Activated naive CD8-positive, alpha-beta T cell (primary cell): ENCODE results near the gene ADAM30.
A peak's percentile ranks its signal among the peaks of the same experiment; 100 is the strongest.

Source experiments
- H3K27ac Mint-ChIP-seq: one replicate; pipeline ENCODE4 v1.8.0; 2021; ENCODE audit warnings: mixed read lengths
- H3K27me3 Mint-ChIP-seq: one replicate; pipeline ENCODE4 v1.8.0; 2021; ENCODE audit warnings: mixed read lengths
- H3K36me3 Mint-ChIP-seq: one replicate; pipeline ENCODE4 v1.8.0; 2021; ENCODE audit warnings: mixed read lengths
- H3K4me1 Mint-ChIP-seq: one replicate; pipeline ENCODE4 v1.8.0; 2021; ENCODE audit warnings: low read depth, mixed read lengths
- H3K4me3 Mint-ChIP-seq: one replicate; pipeline ENCODE4 v1.8.0; 2021; ENCODE audit warnings: mild to moderate bottlenecking, mixed read lengths
- H3K9me3 Mint-ChIP-seq: one replicate; pipeline ENCODE4 v1.8.0; 2021; ENCODE audit warnings: low read depth, mixed read lengths

Gene ADAM30

DNA sequence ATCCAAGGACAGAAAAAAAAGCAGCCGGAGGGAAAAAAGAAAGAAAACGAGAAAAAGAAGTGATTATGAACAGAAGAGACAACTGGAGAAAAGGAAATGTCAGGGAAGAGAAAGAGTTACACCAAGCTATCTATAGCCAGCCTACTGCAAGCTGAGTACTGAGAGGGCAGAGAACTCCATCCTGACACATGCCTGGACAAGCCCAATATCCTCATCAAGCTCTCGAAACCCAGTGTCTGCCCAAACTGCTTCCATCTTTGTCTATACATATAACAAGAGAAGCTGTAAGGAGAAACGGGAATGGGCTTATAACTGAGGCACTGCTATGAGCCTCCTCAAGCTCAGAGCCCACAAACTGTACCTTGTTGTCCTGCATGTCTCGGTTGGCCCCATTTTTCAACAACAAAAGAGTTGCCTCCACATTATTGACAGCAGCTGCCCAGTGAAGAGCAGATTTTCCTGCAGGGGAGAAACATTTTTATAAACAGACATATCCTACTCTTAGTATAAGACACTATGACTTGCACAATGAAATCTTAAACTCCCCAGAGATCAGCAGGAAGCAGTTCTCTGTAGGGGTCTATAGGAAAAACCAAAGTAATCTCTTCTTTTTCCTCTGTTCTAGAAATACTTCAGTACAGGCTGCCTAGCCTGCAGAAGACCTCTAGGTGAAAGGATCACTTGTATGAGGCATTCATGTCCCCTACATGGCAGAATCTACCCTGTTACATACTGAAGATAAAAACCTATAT lies 21.2 kb upstream of the ADAM30 start:
- no peak overlapping the region for H3K4me3 Mint-ChIP-seq
- H3K9me3 Mint-ChIP-seq, result no peaks in the 10 kb centered on the region
- no peaks in the 10 kb centered on the region for H3K4me1 Mint-ChIP-seq
- no peaks in the 10 kb centered on the region for H3K27me3 Mint-ChIP-seq
- peaks cover 27% of the 10 kb centered on the region for H3K36me3 Mint-ChIP-seq
- peak overlapping the region; percentile 22 for H3K27ac Mint-ChIP-seq

DNA sequence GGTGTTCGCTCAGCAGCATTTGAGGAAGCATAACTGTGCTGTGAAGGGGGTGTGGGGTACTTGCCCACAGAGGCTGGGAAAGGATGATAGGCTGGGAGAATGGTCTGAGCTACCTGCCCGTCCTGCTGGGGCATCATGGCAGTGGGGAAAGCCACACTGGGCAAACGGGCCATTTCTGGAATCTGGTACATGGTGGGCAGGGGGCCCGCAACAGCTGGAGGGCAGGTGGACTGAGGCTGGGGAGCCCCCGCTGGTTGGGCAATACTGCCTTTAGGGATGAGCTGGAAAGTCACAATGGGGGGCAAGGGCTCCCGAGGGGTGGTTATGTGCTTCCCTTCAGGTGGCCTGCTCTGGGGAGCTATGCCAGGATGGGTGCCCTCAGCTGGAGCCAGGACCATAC lies 19.2 kb upstream of the ADAM30 start:
- Mint-ChIP-seq H3K27ac (no peak overlapping the region), H3K9me3 (no peaks in the 10 kb centered on the region)

DNA sequence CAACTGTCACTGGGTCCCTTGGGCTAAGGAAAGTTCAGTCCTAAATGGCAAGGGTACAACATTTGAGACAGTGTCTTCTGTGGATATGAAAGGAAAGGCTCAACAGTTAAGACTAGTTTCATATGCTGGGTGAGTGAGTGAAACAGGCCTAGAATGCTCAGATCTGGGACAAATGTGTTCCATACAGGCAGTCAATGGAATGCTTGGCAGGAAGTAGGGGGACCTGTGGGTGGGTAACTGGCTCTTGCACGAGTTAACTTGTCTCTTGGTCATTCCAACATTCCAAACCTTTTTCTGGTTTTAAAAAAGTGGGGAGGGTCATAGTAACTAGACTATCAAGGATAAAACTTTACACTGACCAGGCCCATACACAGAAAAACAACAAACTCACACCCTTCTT lies 17.8 kb upstream of the ADAM30 start:
- Mint-ChIP-seq H3K36me3 (peaks cover 17% of the 10 kb centered on the region), H3K27ac (no peak overlapping the region), H3K9me3 (no peaks in the 10 kb centered on the region), H3K4me1 (no peaks in the 10 kb centered on the region), H3K27me3 (no peaks in the 10 kb centered on the region), H3K4me3 (no peak overlapping the region)

More for the DNA sequence above, 19.2 kb upstream of the ADAM30 start:
- no peaks in the 10 kb centered on the region for H3K27me3 Mint-ChIP-seq
- peaks cover 19% of the 10 kb centered on the region for H3K36me3 Mint-ChIP-seq
- H3K4me3 Mint-ChIP-seq, result no peak overlapping the region
- no peaks in the 10 kb centered on the region for H3K4me1 Mint-ChIP-seq

DNA sequence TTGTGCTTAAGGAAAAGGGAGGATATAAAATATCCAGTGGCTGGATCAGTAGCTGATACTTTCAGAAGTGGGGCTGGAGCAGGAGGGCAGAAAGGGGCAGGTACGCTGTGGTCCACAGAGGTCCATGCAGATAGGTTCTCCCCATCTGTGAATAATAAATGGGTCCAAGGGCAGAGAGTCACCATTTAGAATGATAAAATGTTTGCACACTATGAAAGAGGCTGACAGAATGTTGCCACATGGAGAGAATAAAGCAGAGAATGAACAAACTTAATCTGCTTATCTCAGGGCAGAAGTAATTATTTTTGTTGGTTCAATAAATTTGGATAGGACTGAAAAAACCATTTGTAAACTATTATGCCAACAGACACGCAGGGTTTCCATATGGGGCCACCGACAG lies 16.6 kb upstream of the ADAM30 start:
- H3K4me1 Mint-ChIP-seq, result no peaks in the 10 kb centered on the region
- no peaks in the 10 kb centered on the region for H3K9me3 Mint-ChIP-seq
- peaks cover 17% of the 10 kb centered on the region for H3K36me3 Mint-ChIP-seq
- no peak overlapping the region for H3K27ac Mint-ChIP-seq
- H3K27me3 Mint-ChIP-seq, result no peaks in the 10 kb centered on the region
- H3K4me3 Mint-ChIP-seq, result no peak overlapping the region

DNA sequence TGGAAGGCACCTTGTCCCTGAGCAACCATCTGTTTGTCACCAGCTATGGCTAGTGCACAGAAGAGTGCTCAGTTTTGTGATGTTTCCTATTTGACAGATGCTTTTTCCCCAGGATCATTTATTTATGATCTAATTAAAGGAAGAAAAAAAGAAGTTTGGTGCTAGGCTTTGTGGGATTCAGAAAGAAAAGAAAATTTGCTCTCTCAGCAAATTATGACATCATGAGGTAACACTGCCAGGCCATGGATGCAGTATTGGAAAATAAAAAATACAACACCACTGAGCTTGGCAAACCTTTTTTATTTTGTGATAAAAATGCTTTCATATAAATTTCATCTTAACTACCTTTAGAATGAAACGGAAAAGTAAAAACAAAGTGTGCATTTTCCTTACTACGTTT lies 15.5 kb upstream of the ADAM30 start:
- H3K27ac Mint-ChIP-seq, result no peak overlapping the region
- no peak overlapping the region for H3K4me3 Mint-ChIP-seq
- no peaks in the 10 kb centered on the region for H3K27me3 Mint-ChIP-seq
- no peaks in the 10 kb centered on the region for H3K9me3 Mint-ChIP-seq
- no peaks in the 10 kb centered on the region for H3K4me1 Mint-ChIP-seq
- H3K36me3 Mint-ChIP-seq, result peaks cover 17% of the 10 kb centered on the region

DNA sequence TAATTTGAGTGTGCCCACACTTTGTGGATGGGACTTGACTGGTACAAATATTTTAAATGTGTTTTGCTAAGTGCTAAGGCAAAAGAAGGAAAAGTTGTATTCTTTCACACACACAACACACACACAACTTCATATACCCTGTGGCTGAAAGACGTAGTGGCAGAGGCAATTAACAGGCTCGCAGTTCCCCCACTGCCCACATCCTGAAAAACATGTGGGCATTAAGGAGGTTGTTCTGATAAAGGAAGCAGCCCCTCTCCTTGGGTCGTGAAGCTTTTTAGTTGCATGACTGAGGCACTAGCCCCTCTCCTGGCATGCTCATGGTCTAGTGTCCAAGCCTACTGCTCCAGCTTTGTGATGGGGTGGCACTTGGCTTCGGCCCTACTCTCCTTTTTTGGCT lies 14.3 kb upstream of the ADAM30 start:
- H3K27me3 Mint-ChIP-seq, result peaks cover 4% of the 10 kb centered on the region
- no peak overlapping the region for H3K27ac Mint-ChIP-seq
- H3K4me1 Mint-ChIP-seq, result no peaks in the 10 kb centered on the region
- H3K9me3 Mint-ChIP-seq, result peaks cover 4% of the 10 kb centered on the region
- peaks cover 18% of the 10 kb centered on the region for H3K36me3 Mint-ChIP-seq
- H3K4me3 Mint-ChIP-seq, result no peak overlapping the region

DNA sequence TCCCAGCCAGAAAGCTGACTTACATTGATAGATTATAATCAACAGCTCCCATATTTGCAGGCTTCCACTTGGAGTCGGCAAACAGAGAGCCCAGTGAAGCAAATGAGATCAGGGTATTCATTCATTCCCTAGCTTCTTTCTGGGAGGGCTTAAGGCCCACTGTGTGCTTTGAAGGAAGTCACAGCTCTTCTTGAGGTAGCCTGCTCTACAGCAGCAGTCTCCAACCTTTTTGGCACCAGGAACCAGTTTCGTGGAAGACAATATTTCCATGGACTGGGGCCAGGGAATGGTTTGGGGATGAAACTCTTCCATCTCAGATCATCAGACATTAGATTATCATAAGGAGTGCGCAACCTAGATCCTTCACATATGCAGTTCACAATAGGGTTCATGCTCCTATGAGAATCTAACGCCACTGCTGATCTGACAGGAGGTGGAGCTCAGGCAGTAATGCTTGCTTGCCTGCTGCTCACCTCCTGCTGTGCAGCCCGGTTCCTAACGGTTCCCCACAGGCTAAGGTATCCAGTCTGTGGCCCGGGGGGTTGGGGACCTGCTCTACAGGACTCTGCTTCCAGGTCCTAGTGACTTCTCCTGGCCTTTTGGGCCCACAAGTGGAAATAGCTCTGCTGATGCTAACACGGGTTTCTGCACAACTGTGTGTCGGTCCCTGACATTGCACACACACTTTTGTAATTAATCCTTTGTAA lies 13.7 kb upstream of the ADAM30 start:
- Mint-ChIP-seq H3K36me3 (peaks cover 14% of the 10 kb centered on the region), H3K27me3 (peaks cover 5% of the 10 kb centered on the region), H3K4me1 (no peaks in the 10 kb centered on the region), H3K27ac (no peak overlapping the region), H3K4me3 (no peak overlapping the region), H3K9me3 (peaks cover 8% of the 10 kb centered on the region)

DNA sequence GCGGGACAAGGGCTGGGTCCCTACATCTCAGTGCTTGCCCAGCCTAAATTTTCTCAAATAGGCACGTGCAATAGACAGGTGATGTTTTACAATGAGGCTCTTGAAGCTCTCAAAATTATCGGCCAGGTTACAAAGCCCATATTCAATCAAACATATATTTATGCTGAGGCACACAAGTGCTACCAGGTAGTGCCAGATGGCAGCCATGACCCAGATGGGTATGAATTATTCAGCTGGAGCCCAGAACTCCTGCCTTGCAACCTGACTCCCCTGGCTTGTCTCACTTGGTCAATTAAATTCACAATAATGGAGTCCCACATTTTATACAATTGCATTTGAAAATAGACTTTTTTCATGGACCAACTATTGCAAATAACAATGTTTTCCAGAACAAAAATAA lies 12.3 kb upstream of the ADAM30 start:
- H3K4me3 Mint-ChIP-seq, result no peak overlapping the region
- peaks cover 7% of the 10 kb centered on the region for H3K36me3 Mint-ChIP-seq
- H3K27me3 Mint-ChIP-seq, result peaks cover 5% of the 10 kb centered on the region
- no peaks in the 10 kb centered on the region for H3K4me1 Mint-ChIP-seq
- no peak overlapping the region for H3K27ac Mint-ChIP-seq
- peaks cover 13% of the 10 kb centered on the region for H3K9me3 Mint-ChIP-seq

DNA sequence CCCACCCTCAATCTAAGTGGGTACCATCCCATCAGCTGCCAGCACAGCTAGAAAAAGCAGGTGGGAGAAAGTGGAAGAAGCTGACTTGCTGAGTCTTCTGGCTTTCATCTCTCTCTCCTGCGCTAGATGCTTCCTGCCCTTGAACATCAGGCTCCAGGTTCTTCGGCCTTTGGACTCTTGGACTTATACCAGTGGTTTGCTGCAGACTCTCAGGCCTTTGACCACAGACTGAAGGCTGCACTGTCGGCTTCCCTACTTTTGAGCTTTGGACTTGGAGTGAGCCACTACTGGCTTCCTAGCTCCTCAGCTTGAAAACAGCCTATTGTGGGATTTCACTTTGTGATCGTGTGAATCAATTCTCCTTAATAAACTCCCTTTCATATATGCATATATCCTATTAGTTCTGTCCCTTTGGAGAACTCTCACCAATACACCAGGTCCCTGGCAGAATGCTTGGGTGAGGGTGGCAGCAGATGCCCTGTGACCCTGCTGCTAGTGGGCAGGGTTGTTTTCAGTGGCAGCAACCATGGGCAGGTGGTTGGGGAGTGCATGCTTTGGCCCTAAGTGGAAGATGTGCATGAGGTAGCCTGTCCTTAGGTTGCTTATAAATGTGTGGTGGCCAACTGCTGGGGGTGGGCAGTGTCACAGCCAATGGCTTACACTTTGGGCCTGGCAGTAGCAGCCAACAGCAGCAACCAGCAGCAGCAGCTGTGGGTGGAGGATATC lies 10.8 kb upstream of the ADAM30 start:
- Mint-ChIP-seq H3K27ac (no peak overlapping the region), H3K4me1 (no peaks in the 10 kb centered on the region), H3K36me3 (peaks cover 6% of the 10 kb centered on the region), H3K4me3 (no peak overlapping the region), H3K27me3 (peaks cover 6% of the 10 kb centered on the region), H3K9me3 (peaks cover 13% of the 10 kb centered on the region)

DNA sequence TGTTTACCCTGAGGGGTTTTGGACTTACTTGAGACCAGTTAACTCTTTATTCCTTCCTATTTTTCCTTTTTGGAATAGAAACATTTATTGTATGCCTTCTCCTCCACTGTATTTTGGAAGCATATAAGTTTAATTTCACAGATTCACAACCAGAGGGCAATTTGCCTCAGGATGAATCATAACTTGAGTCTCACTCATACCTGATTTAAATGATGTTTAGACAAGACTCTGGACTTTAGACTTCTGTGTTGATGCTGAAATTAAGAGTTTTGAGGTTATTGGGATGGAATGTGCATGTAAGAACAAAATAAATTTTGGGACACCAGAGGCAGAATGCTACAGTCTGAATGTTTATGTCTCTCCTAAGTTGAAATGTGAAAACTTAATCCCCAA lies 7.1 kb upstream of the ADAM30 start:
- H3K4me1 Mint-ChIP-seq, result no peaks in the 10 kb centered on the region
- H3K27me3 Mint-ChIP-seq, result peaks cover 7% of the 10 kb centered on the region
- H3K27ac Mint-ChIP-seq, result no peak overlapping the region
- H3K9me3 Mint-ChIP-seq, result peaks cover 13% of the 10 kb centered on the region
- no peak overlapping the region for H3K4me3 Mint-ChIP-seq
- H3K36me3 Mint-ChIP-seq, result peaks cover 6% of the 10 kb centered on the region

DNA sequence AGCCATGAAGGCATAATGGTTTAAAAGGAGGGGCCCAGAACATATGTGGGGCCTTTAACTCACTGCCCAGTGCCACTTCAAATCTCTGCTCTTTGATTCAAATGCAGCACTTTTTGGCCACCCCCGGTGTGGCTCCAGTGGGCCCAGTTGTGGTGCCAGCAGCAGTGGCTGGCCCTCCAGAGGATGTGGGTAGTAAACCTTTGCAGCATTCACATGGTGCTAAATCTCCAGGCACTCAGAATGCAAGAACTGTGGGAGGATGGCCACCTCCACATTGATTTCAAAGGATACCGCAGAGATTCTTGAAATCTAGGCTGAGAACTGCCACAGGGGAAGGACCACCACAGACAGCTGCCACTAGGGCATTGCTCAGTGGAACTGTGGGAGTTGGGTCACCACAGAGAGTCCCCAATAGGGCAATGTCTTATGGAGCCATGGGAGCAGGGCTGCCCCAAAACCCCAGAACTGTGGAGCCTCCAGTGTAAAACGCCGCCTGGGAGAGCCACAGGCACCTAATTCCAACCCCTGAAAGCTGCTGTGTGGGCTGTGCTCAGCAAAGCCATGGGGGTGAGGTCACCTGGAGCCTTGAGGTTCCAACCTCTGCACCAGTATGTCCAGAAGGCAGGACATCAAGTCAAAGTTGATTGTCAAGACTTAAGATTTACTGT lies 6.6 kb upstream of the ADAM30 start:
- peaks cover 7% of the 10 kb centered on the region for H3K27me3 Mint-ChIP-seq
- H3K4me3 Mint-ChIP-seq, result no peak overlapping the region
- H3K36me3 Mint-ChIP-seq, result peaks cover 6% of the 10 kb centered on the region
- peaks cover 13% of the 10 kb centered on the region for H3K9me3 Mint-ChIP-seq
- H3K4me1 Mint-ChIP-seq, result no peaks in the 10 kb centered on the region
- no peak overlapping the region for H3K27ac Mint-ChIP-seq

DNA sequence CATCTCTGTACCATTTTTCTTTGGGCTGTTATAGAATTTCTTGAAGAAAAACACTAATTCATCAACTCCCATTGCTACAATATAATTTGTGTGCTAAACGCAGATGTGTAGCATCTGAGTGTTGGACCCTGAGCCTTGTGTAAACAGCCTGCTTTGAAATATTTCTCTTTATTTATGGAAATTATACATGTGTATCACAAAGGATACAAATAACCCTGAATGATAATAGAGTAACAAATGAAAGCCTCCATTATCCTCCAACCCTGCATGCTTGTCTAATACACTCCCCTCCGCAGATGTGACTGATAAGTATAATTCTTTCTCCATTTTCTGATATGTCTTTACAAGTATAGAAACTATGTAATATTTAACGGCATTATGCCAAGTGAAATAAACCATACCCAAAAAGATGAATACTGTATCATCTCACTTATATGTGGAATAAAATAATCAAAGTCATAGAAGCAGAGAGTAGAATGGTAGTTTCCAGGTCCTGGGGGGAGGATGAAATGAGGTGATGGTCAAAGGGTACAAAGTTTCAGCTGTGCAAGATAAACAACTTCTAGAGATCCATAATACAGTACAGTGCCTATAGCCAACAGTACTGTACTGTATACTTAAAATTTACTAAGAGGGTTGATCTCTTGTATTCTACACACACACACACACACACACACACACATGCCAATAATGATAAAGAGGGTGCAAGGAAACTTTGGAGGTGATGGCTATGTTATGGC lies 2.8 kb upstream of the ADAM30 start:
- H3K4me3 Mint-ChIP-seq, result no peak overlapping the region
- H3K27ac Mint-ChIP-seq, result no peak overlapping the region
- no peaks in the 10 kb centered on the region for H3K36me3 Mint-ChIP-seq
- no peaks in the 10 kb centered on the region for H3K9me3 Mint-ChIP-seq
- peaks cover 7% of the 10 kb centered on the region for H3K27me3 Mint-ChIP-seq
- no peaks in the 10 kb centered on the region for H3K4me1 Mint-ChIP-seq

DNA sequence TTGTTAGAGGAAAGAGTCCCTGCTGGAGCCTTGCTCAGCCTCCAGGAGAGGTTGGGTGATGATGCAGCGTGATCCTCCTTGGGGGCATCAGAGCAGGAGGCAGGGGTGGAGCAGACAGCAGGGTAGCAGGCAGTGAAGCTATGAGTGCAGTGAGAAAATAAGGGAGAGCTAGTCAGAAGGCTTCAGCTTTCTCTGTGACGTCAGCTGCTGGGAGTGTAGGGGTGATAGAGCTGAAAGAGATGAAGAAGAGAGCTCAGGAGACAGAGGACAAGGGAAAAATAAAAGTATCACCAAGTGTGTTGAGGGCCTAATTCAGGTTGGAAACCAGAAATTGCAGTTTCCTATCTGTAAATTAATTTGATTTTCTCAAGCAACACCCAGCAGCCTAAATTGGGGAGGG lies 2.2 kb upstream of the ADAM30 start:
- H3K4me1 Mint-ChIP-seq, result peaks cover 2% of the 10 kb centered on the region
- peaks cover 7% of the 10 kb centered on the region for H3K27me3 Mint-ChIP-seq
- H3K27ac Mint-ChIP-seq, result no peak overlapping the region
- H3K9me3 Mint-ChIP-seq, result no peaks in the 10 kb centered on the region
- H3K4me3 Mint-ChIP-seq, result no peak overlapping the region
- H3K36me3 Mint-ChIP-seq, result no peaks in the 10 kb centered on the region

DNA sequence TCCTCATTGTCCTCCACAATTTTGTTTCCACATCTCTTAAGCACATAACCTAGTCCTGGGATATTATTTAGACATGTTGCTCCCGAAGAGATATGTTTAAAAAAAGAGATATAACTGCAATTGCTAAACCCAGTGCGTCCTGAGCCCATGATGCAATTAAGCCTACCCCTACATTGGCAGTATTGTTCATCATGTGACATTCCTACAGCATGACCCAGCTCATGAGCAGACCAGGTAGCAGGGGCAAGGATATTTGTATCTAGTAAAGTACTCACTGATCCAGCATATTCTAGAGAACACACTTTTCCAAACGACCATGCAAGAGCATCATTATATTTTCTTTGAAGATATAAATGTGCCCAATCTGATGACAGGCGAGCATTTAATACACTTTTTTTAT lies 1.2 kb downstream of the ADAM30 start:
- Mint-ChIP-seq H3K9me3 (no peaks in the 10 kb centered on the region), H3K27ac (no peak overlapping the region), H3K4me1 (peaks cover 8% of the 10 kb centered on the region)

More for the DNA sequence above, 1.2 kb downstream of the ADAM30 start:
- no peak overlapping the region for H3K4me3 Mint-ChIP-seq
- H3K27me3 Mint-ChIP-seq, result peaks cover 6% of the 10 kb centered on the region
- H3K36me3 Mint-ChIP-seq, result no peaks in the 10 kb centered on the region
